Neuronal stem cell (in vitro differentiated cells): ENCODE data around the gene LCA5L.

Experiments used
- DNase-seq: peaks from one replicate; pipeline ENCODE4 v3.0.0-alpha.2; 2013; ENCODE audit warnings: low spot score
- H2AFZ ChIP-seq: one replicate; pipeline ENCODE4 v1.6.1; 2013; ENCODE audit warnings: mild to moderate bottlenecking, low read length, inconsistent platforms
- H2AK5ac ChIP-seq: 2 replicates; pipeline ENCODE4 v1.6.1; 2013; ENCODE audit warnings: low read depth, mild to moderate bottlenecking, inconsistent platforms, low read length, moderate library complexity, mixed read lengths
- H2BK120ac ChIP-seq: 2 replicates; pipeline ENCODE4 v1.6.1; 2013; ENCODE audit warnings: low read depth, mild to moderate bottlenecking, inconsistent platforms, low read length, moderate library complexity, mixed read lengths
- H2BK12ac ChIP-seq: one replicate; pipeline ENCODE4 v1.6.1; 2013; ENCODE audit warnings: low read length, inconsistent platforms
- H2BK15ac ChIP-seq: 2 replicates; pipeline ENCODE4 v1.6.1; 2013; ENCODE audit warnings: mild to moderate bottlenecking, low read length, inconsistent platforms, mixed read lengths
- H2BK5ac ChIP-seq: one replicate; pipeline ENCODE4 v1.6.1; 2013; ENCODE audit warnings: inconsistent platforms, mild to moderate bottlenecking, low read length, moderate library complexity
- H3K14ac ChIP-seq: one replicate; pipeline ENCODE4 v1.6.1; 2013; ENCODE audit warnings: low read length, inconsistent platforms
- H3K18ac ChIP-seq: 2 replicates; pipeline ENCODE4 v1.6.1; 2013; ENCODE audit warnings: low read length, inconsistent platforms
- H3K23ac ChIP-seq: 2 replicates; pipeline ENCODE4 v1.6.1; 2013; ENCODE audit warnings: low read depth, mild to moderate bottlenecking, mixed read lengths, low read length, inconsistent platforms; ENCODE audit not compliant: poor library complexity
- H3K27ac ChIP-seq: replicated peaks from 3 replicates; pipeline ENCODE4 v1.5.1; 2013; ENCODE audit warnings: low read length, inconsistent platforms
- H3K27me3 ChIP-seq, 3 experiments: 2 replicates each; pipeline ENCODE4 v1.6.1; 2013; ENCODE audit warnings: low read length in 3 of 3, mild to moderate bottlenecking in 2 of 3, inconsistent platforms in 1 of 3, low read depth in 1 of 3, mixed read lengths in 1 of 3, moderate library complexity in 1 of 3; ENCODE audit not compliant: control insufficient read depth in 3 of 3, insufficient read depth in 3 of 3
- H3K36me3 ChIP-seq, 2 donors: replicated peaks in 1 of 2; 2 replicates each; pipeline ENCODE4 v1.6.1; 2013; ENCODE audit warnings: low read length in 2 of 2; ENCODE audit not compliant: control insufficient read depth in 2 of 2, insufficient read depth in 2 of 2
- H3K4ac ChIP-seq: 2 replicates; pipeline ENCODE4 v1.6.1; 2013; ENCODE audit warnings: inconsistent platforms, mild to moderate bottlenecking, low read length, moderate library complexity
- H3K4me1 ChIP-seq, 2 donors: 1 replicate in 1 of 2; 2 replicates in 1 of 2; pipeline ENCODE4 v1.6.1; 2013; ENCODE audit warnings: low read length in 2 of 2, low read depth in 1 of 2; ENCODE audit not compliant: control insufficient read depth in 2 of 2, insufficient read depth in 1 of 2
- H3K4me2 ChIP-seq: one replicate; pipeline ENCODE4 v1.6.1; 2013; ENCODE audit warnings: mild to moderate bottlenecking, low read length, inconsistent platforms; ENCODE audit not compliant: insufficient read depth, poor library complexity, severe bottlenecking
- H3K4me3 ChIP-seq, 2 donors: 2 replicates each; pipeline ENCODE4 v1.5.1; 2013; ENCODE audit warnings: low read length in 2 of 2, mild to moderate bottlenecking in 2 of 2, inconsistent platforms in 1 of 2, moderate library complexity in 1 of 2
- H3K79me1 ChIP-seq: one replicate; pipeline ENCODE4 v1.6.1; 2013; ENCODE audit warnings: low read depth, mild to moderate bottlenecking, inconsistent platforms, low read length, moderate library complexity
- H3K9ac ChIP-seq: one replicate; pipeline ENCODE4 v1.6.1; 2013; ENCODE audit warnings: mild to moderate bottlenecking, low read depth, low read length, inconsistent platforms; ENCODE audit not compliant: poor library complexity
- H3K9me3 ChIP-seq, 2 donors: replicated peaks in 1 of 2; 2 replicates each; pipeline versions ENCODE3 to v1.6.1; 2013; ENCODE audit warnings: low read length in 2 of 2, mild to moderate bottlenecking in 2 of 2, inconsistent platforms in 1 of 2, low read depth in 1 of 2, mixed read lengths in 1 of 2, moderate library complexity in 1 of 2; ENCODE audit not compliant: control insufficient read depth in 2 of 2, insufficient read depth in 1 of 2
- H4K8ac ChIP-seq: one replicate; pipeline ENCODE4 v1.6.1; 2013; ENCODE audit warnings: low read depth, mild to moderate bottlenecking, inconsistent platforms, low read length, moderate library complexity
- H4K91ac ChIP-seq: one replicate; pipeline ENCODE4 v1.6.1; 2013; ENCODE audit warnings: low read length, low read depth, mild to moderate bottlenecking, inconsistent platforms; ENCODE audit not compliant: poor library complexity
- WGBS, 2 donors: extraction: QIAGEN DNeasy Blood & Tissue Kit; methylation state at CpG; one replicate each; pipeline ENCODE4 v1.1.7; 2013; ENCODE audit warnings: missing lambda C conversion rate in 2 of 2, mixed read lengths in 1 of 2; ENCODE audit not compliant: insufficient read length in 2 of 2, insufficient replicate concordance in 1 of 2; ENCODE audit errors: extremely low coverage in 2 of 2; 5-methylcytosine and 5-hydroxymethylcytosine counted together

LCA5L gene

DNA sequence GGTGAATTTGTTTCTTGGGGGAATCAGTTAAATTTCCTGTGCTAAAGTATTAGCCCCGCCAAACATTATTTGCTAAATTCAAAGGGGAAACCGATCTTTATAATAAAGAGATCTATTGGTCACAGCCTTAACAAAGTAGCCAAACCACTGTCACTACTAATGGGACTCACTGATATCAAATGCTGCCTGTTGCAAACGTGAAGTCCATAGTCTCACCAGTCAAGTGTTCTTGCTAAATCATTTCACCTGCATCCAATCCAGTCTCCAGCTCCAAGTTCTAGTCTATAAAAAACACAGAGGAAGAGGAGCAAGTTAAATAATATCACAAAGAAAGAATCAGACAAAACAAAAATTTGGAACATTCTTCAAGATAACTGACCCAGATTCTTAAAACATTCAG lies 36.3 kb upstream of the LCA5L start:
- Histone ChIP-seq H3K9ac (no peak overlapping the region), H2BK120ac (no peak overlapping the region), H3K4ac (no peak overlapping the region), H3K9me3 (no peaks in the 10 kb centered on the region), H3K79me1 (no peaks in the 10 kb centered on the region), H2BK15ac (no peak overlapping the region), H2BK5ac (no peak overlapping the region), H3K4me3 (no peak overlapping the region), H3K27ac (no peak overlapping the region), H3K23ac (no peak overlapping the region), H4K91ac (no peak overlapping the region), H3K14ac (no peak overlapping the region), H2BK12ac (no peak overlapping the region), H3K18ac (no peak overlapping the region), H2AFZ (no peak overlapping the region), H3K36me3 (no peaks in the 10 kb centered on the region), H3K27me3 (no peaks in the 10 kb centered on the region), H2AK5ac (no peak overlapping the region), H3K4me1 (peaks cover 0 to 3% of the 10 kb centered on the region in 2 donors), H3K4me2 (no peak overlapping the region), H4K8ac (no peak overlapping the region)
- WGBS, 2 donors: no CpG with 5 or more reads among the region's 3 CpGs
- no peak for DNase-seq

DNA sequence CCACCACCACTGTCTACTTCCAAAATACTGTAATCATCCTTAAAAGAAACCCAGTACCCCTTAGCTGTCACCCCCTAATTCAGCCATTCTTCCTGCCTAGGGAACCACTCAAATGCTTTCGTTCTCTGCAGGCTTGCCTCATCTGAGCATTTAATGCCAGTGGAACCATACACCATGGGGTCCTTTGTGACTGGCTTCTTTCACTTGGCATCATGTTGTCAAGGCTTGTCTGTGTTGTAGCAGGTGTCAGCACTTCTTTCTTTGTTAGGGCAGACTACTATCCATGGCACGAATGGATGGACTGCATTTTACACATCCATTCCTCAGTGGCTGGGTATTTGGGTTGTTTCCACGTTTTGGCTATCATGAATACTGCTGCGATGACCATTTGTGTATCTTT lies 34.7 kb upstream of the LCA5L start:
- Histone ChIP-seq H3K27ac (no peak overlapping the region), H3K14ac (no peak overlapping the region), H3K4me3 (no peak overlapping the region), H3K4ac (no peak overlapping the region), H2BK15ac (no peak overlapping the region), H2BK5ac (no peak overlapping the region), H3K9ac (no peak overlapping the region), H2BK120ac (no peak overlapping the region), H3K18ac (no peak overlapping the region), H3K9me3 (no peaks in the 10 kb centered on the region), H2BK12ac (no peak overlapping the region), H4K8ac (no peak overlapping the region), H2AK5ac (no peak overlapping the region), H3K23ac (no peak overlapping the region), H4K91ac (no peak overlapping the region), H2AFZ (no peak overlapping the region), H3K4me1 (peaks cover 0 to 3% of the 10 kb centered on the region in 2 donors), H3K79me1 (no peaks in the 10 kb centered on the region), H3K4me2 (no peak overlapping the region), H3K36me3 (peaks cover 0 to 2% of the 10 kb centered on the region in 2 donors), H3K27me3 (no peaks in the 10 kb centered on the region)
- WGBS, 2 donors: no CpG with 5 or more reads among the region's 4 CpGs
- DNase-seq: no peak

DNA sequence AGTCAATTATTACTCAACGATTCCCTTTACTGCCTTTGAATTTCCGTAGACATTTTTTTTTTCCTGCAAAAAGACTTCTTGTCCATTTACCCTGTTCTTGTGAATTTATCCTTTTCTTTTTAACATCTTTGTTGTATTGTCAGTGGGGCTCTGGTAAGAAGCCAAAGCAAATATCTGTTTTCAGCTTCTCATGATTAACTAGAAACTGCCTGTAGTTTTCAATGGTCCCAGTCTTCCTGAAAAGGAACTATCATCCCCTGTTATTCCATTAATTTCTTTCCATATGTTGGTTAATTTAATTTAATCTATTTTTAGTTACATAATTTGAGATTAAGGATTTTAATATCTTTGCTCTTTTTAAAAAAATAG lies 34.2 kb upstream of the LCA5L start:
- Histone ChIP-seq H4K91ac (no peak overlapping the region), H3K79me1 (no peaks in the 10 kb centered on the region), H3K4me1 (peaks cover 0 to 3% of the 10 kb centered on the region in 2 donors), H3K18ac (no peak overlapping the region), H3K36me3 (peaks cover 0 to 2% of the 10 kb centered on the region in 2 donors), H2BK12ac (no peak overlapping the region), H3K4me3 (no peak overlapping the region), H2BK5ac (no peak overlapping the region), H3K23ac (no peak overlapping the region), H2BK15ac (no peak overlapping the region), H4K8ac (no peak overlapping the region), H3K4me2 (no peak overlapping the region), H2AFZ (no peak overlapping the region), H3K9me3 (no peaks in the 10 kb centered on the region), H3K27me3 (no peaks in the 10 kb centered on the region), H3K9ac (no peak overlapping the region), H3K14ac (no peak overlapping the region), H3K4ac (no peak overlapping the region), H3K27ac (no peak overlapping the region), H2AK5ac (no peak overlapping the region), H2BK120ac (no peak overlapping the region)
- no peak for DNase-seq
- no CpG with 5 or more reads among the region's 2 CpGs for WGBS, 2 donors

DNA sequence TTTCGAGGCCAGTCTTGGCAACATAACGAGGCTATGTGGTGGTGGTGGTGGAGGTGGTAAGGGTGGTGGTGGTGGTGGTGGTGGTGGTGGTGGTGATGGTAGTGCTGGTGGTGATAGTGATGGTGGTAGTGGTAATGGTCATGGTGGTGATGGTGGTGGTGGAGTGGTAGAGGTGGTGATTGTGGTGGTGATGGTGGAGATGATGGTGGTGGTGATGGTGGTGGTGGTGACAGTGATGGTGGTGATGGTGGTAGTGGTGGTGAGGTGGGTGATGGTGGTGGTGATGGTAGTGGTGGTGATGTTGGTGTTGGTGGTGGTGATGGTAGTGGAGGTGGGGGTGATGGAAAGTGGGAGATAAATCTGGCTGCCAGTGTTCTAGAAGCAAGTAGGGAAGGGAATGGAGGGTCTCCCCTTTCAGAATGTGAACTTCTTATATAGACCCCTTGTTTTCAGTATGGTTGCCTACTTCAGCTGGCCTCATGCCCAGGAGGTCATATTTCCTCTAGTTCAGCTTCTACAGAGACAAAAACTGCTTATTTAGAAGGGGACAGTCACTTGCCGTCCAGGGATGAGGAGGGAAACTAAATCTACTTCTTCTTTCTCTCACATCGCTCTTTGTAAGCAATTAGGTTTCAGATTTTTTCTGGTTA lies 33.7 kb upstream of the LCA5L start:
- Histone ChIP-seq H2BK15ac (no peak overlapping the region), H3K4me3 (peak overlapping the region in 1 of 2 donors; percentile 44), H3K9ac (no peak overlapping the region), H3K4ac (no peak overlapping the region), H3K4me2 (no peak overlapping the region), H4K8ac (no peak overlapping the region), H2AFZ (no peak overlapping the region), H3K27me3 (no peaks in the 10 kb centered on the region), H2BK120ac (no peak overlapping the region), H3K79me1 (no peaks in the 10 kb centered on the region), H3K4me1 (peaks cover 0 to 3% of the 10 kb centered on the region in 2 donors), H3K14ac (no peak overlapping the region), H2BK5ac (no peak overlapping the region), H3K18ac (no peak overlapping the region), H3K23ac (no peak overlapping the region), H3K9me3 (no peaks in the 10 kb centered on the region), H3K27ac (no peak overlapping the region), H4K91ac (no peak overlapping the region), H3K36me3 (peaks cover 0 to 2% of the 10 kb centered on the region in 2 donors), H2AK5ac (no peak overlapping the region), H2BK12ac (no peak overlapping the region)
- no CpG with 5 or more reads among the region's 4 CpGs for WGBS, 2 donors
- no peak for DNase-seq
